SK-N-SH (cell line): Measurements from ENCODE around the gene MFNG. TPM values are rescaled to one million over a fixed set of nuclear protein-coding genes. Genes with fewer than 3 reads are reported as not detected.

Experiments used
- CTCF ChIA-PET: fragments of 300-600, 350-600 bp; formaldehyde crosslinking; extraction: SDS; loops from one replicate; lab custom pipeline; 2021; lab: Yijun Ruan, JAX
- POLR2A ChIA-PET: fragments of 350-600 bp; sonication (Branson Sonifier 250); formaldehyde crosslinking; extraction: SDS; loops from one replicate; lab custom pipeline; 2020; ENCODE audit warnings: antibody characterized with exemption, inconsistent platforms; lab: Yijun Ruan, JAX
- DNase-seq: peaks from one replicate; pipeline ENCODE4 v3.0.0; 2012
- H2AFZ ChIP-seq: fragments of 200-600 bp; sonication (generic); 2 replicates; pipeline ENCODE4 v1.8.1; 2016; ENCODE audit warnings: antibody characterized with exemption, mild to moderate bottlenecking, low read depth
- H3F3A ChIP-seq: fragments of 200-600 bp; sonication (generic); replicated peaks from 2 replicates; pipeline ENCODE3; 2016; ENCODE audit warnings: antibody characterized with exemption, mild to moderate bottlenecking; ENCODE audit not compliant: insufficient read depth
- H3K27ac ChIP-seq, 2 experiments: fragments of 200-500 bp in 1 of 2; fragments of 200-600 bp in 1 of 2; sonication (Bioruptor generic) in 1 of 2; sonication (generic), shearing (Covaris generic) in 1 of 2; 2 replicates each; pipeline versions ENCODE4 v1.5.1 to v1.6.1; 2014 to 2016; ENCODE audit warnings: low read depth in 2 of 2, inconsistent platforms in 1 of 2, low read length in 1 of 2, mild to moderate bottlenecking in 1 of 2, mixed read lengths in 1 of 2
- H3K27me3 ChIP-seq: fragments of 200-600 bp; sonication (generic), shearing (Covaris generic); 2 replicates; pipeline ENCODE4 v1.6.1; 2016; ENCODE audit warnings: mixed run types; ENCODE audit not compliant: insufficient read depth
- H3K36me3 ChIP-seq, 2 experiments: fragments of 200-500 bp in 1 of 2; fragments of 200-600 bp in 1 of 2; sonication (Bioruptor generic) in 1 of 2; sonication (generic) in 1 of 2; replicated peaks in 1 of 2; 2 replicates each; pipeline versions ENCODE3 to v1.5.1; 2014 to 2016; ENCODE audit warnings: low read length in 1 of 2, mild to moderate bottlenecking in 1 of 2; ENCODE audit not compliant: insufficient read depth in 2 of 2, control insufficient read depth in 1 of 2
- H3K4me1 ChIP-seq, 2 experiments: fragments of 200-500 bp in 1 of 2; fragments of 200-600 bp in 1 of 2; sonication (Bioruptor generic) in 1 of 2; sonication (generic), shearing (Covaris generic) in 1 of 2; 2 replicates each; pipeline versions ENCODE4 v1.5.1 to v1.6.1; 2014 to 2016; ENCODE audit warnings: low read depth in 1 of 2, low read length in 1 of 2, mixed run types in 1 of 2; ENCODE audit not compliant: insufficient read depth in 2 of 2, control insufficient read depth in 1 of 2
- H3K4me2 ChIP-seq: fragments of 200-600 bp; sonication (generic), shearing (Covaris generic); 2 replicates; pipeline ENCODE4 v1.6.1; 2017; ENCODE audit warnings: mixed run types
- H3K4me3 ChIP-seq, 2 experiments: fragments of 200-500 bp in 1 of 2; fragments of 200-600 bp in 1 of 2; sonication (Bioruptor generic) in 1 of 2; sonication (generic), shearing (Covaris generic) in 1 of 2; 2 replicates each; pipeline versions ENCODE4 v1.5.1 to v1.8.1; 2014 to 2016; ENCODE audit warnings: low read depth in 2 of 2, inconsistent platforms in 1 of 2, low read length in 1 of 2, mild to moderate bottlenecking in 1 of 2, mixed read lengths in 1 of 2, moderate library complexity in 1 of 2
- H3K79me2 ChIP-seq: fragments of 200-600 bp; sonication (generic); 2 replicates; pipeline ENCODE4 v1.8.1; 2017; ENCODE audit warnings: mild to moderate bottlenecking; ENCODE audit not compliant: insufficient read depth
- H3K9ac ChIP-seq: fragments of 200-600 bp; sonication (generic); 2 replicates; pipeline ENCODE4 v1.6.1; 2017; ENCODE audit warnings: mixed run types
- H3K9me2 ChIP-seq: fragments of 200-600 bp; sonication (generic); 2 replicates; pipeline ENCODE4 v1.6.1; 2017; ENCODE audit warnings: mixed run types
- H3K9me3 ChIP-seq: fragments of 200-600 bp; sonication (generic); 2 replicates; pipeline ENCODE4 v1.6.1; 2017; ENCODE audit warnings: mixed run types, mild to moderate bottlenecking, moderate library complexity
- H4K20me1 ChIP-seq: fragments of 200-600 bp; sonication (generic); 2 replicates; pipeline ENCODE4 v1.6.1; 2017; ENCODE audit warnings: mild to moderate bottlenecking, mixed run types; ENCODE audit not compliant: insufficient read depth
- CHD2 ChIP-seq: fragments of 150-350 bp; IDR thresholded peaks from 2 replicates; pipeline ENCODE4 v1.6.1; 2018; ENCODE audit warnings: low read length; ENCODE audit not compliant: partially characterized antibody
- CTCF ChIP-seq: fragments of 200-600 bp; sonication (generic); IDR thresholded peaks from 2 replicates; pipeline ENCODE4 v1.6.1; 2017; ENCODE audit warnings: antibody characterized with exemption, mild to moderate bottlenecking, moderate library complexity
- ELF1 ChIP-seq: IDR thresholded peaks from 2 replicates; pipeline ENCODE4 v1.4.0; 2012
- EP300 ChIP-seq, 2 experiments: IDR thresholded peaks; 2 replicates each; pipeline versions ENCODE4 v1.4.0 to v1.6.1; 2012; ENCODE audit warnings: borderline replicate concordance in 1 of 2, low read depth in 1 of 2, low read length in 1 of 2
- EZH2phosphoT487 ChIP-seq: fragments of 200-600 bp; sonication (generic); IDR thresholded peaks from 2 replicates; pipeline ENCODE4 v1.6.1; 2017; ENCODE audit warnings: low read depth, mixed run types, mild to moderate bottlenecking, antibody characterized with exemption, moderate library complexity, borderline replicate concordance
- FOXJ3 ChIP-seq: sonication (generic); formaldehyde crosslinking; IDR thresholded peaks from 2 replicates; pipeline ENCODE4 v1.5.1; 2020; ENCODE audit warnings: mild to moderate bottlenecking, missing genetic modification reagents
- FOXM1 ChIP-seq: IDR thresholded peaks from 2 replicates; pipeline ENCODE4 v1.4.0; 2012; ENCODE audit warnings: low read depth, mild to moderate bottlenecking
- GATA2 ChIP-seq: sonication (generic); formaldehyde crosslinking; IDR thresholded peaks from 2 replicates; pipeline ENCODE4 v1.5.0; 2020; ENCODE audit warnings: mild to moderate bottlenecking, missing genetic modification reagents
- JUND ChIP-seq: IDR thresholded peaks from 2 replicates; pipeline ENCODE4 v1.4.0; 2012
- MAX ChIP-seq: IDR thresholded peaks from 2 replicates; pipeline ENCODE4 v1.4.0; 2012; ENCODE audit warnings: low read depth
- MEF2A ChIP-seq: IDR thresholded peaks from 2 replicates; pipeline ENCODE4 v1.4.0; 2012; ENCODE audit warnings: low read depth, borderline replicate concordance
- NRF1 ChIP-seq: IDR thresholded peaks from 2 replicates; pipeline ENCODE4 v1.6.1; 2012; ENCODE audit warnings: low read depth, mild to moderate bottlenecking, low read length
- RAD21 ChIP-seq: IDR thresholded peaks from 2 replicates; pipeline ENCODE4 v1.6.1; 2012; ENCODE audit warnings: mild to moderate bottlenecking, low read length
- TCF12 ChIP-seq: IDR thresholded peaks from 2 replicates; pipeline ENCODE4 v1.4.0; 2012
- TEAD4 ChIP-seq: IDR thresholded peaks from 2 replicates; pipeline ENCODE4 v1.4.0; 2012; ENCODE audit warnings: mild to moderate bottlenecking, borderline replicate concordance; ENCODE audit not compliant: insufficient read depth
- WGBS: methylation state at CpG from one replicate; pipeline ENCODE4 v1.1.6; 2017; ENCODE audit warnings: low lambda C conversion rate; 5-methylcytosine and 5-hydroxymethylcytosine counted together
- polyA plus RNA-seq, 3 experiments: library from polyadenylated mRNA; depleted of rRNA; stranded (reverse); fragments of >200 nt; gene quantifications; 2 replicates each; pipeline ENCODE4 v1.2.3, GENCODE V29; 2012
- TF ChIP-seq, protein P1 (sequence below): IDR thresholded peaks from 2 replicates; pipeline ENCODE4 v1.4.0; 2012; ENCODE audit warnings: low read depth, borderline replicate concordance
- TF ChIP-seq, protein P2 (sequence below): IDR thresholded peaks from 2 replicates; pipeline ENCODE4; 2012

The MFNG gene
- polyA plus RNA-seq, 1 of the 3 experiments (the other 2 are of a cell fraction): 0.18 TPM

GRCh38 chr22:37485395-37486223 lies 575 bp downstream of the MFNG start:
- Histone ChIP-seq H3K9ac (no peak overlapping the region), H3K4me1 (peaks cover 0 to 13% of the 10 kb centered on the region in 2 experiments; a peak in 1 of 4 replicates), H3K27me3 (no peaks in the 10 kb centered on the region), H3K4me3 (no peak overlapping the region), H3F3A (peaks cover 3% of the 10 kb centered on the region), H3K27ac (no peak overlapping the region), H3K9me3 (no peaks in the 10 kb centered on the region), H3K36me3 (no peaks in the 10 kb centered on the region), H2AFZ (no peak overlapping the region)
- ChIA-PET CTCF (interaction anchor here (1.4 to 3.2 kb wide), 5 partner anchors 13 to 218 kb away, joined by 4 to 21 read pairs (median 5); no protein-coding TSS in a partner anchor), POLR2A (no interaction called here)
- no peak for DNase-seq
- TF ChIP-seq GATA2 (CRISPR knock-in tag) (no peak), MAX (no peak), FOXM1 (no peak), ELF1 (no peak), EP300 (IDR thresholded peaks at IDR 0.05; ENCODE audit: borderline replicate concordance in 1 of 2, low read depth in 1 of 2, low read length in 1 of 2) (no peak), TCF12 (no peak), CHD2 (no peak), EZH2phosphoT487 (no peak), TEAD4 (no peak), NRF1 (no peak), RAD21 (no peak), FOXJ3 (no peak), JUND (no peak), CTCF (no peak), MEF2A (no peak)
- TF ChIP-seq, protein P1, sequence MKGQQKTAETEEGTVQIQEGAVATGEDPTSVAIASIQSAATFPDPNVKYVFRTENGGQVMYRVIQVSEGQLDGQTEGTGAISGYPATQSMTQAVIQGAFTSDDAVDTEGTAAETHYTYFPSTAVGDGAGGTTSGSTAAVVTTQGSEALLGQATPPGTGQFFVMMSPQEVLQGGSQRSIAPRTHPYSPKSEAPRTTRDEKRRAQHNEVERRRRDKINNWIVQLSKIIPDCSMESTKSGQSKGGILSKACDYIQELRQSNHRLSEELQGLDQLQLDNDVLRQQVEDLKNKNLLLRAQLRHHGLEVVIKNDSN: no peak
- TF ChIP-seq, protein P2, sequence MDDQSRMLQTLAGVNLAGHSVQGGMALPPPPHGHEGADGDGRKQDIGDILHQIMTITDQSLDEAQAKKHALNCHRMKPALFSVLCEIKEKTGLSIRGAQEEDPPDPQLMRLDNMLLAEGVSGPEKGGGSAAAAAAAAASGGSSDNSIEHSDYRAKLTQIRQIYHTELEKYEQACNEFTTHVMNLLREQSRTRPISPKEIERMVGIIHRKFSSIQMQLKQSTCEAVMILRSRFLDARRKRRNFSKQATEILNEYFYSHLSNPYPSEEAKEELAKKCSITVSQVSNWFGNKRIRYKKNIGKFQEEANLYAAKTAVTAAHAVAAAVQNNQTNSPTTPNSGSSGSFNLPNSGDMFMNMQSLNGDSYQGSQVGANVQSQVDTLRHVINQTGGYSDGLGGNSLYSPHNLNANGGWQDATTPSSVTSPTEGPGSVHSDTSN: no peak
- TF ChIP-seq, all 33 proteins: peak for 0
- 80% methylated on average over 12 of the region's 26 CpGs for WGBS
- H3K4me2 ChIP-seq: no peak overlapping the region
- no peaks in the 10 kb centered on the region for H3K79me2 ChIP-seq
- H4K20me1 ChIP-seq: peaks cover 3% of the 10 kb centered on the region; the same call in 1 of the 2 replicates
- H3K9me2 ChIP-seq: no peaks in the 10 kb centered on the region
